GM12878 (cell line): ENCODE results near the gene DNAAF1. TPM values are rescaled to one million over a fixed set of nuclear protein-coding genes. Genes with fewer than 3 reads are reported as not detected.
"Not testable (repeated sequence)": the region's sequence is repeated elsewhere in the genome, so short reads cannot be mapped to it uniquely, and the experiment has no call there.

ENCODE experiments used
- ATAC-seq: fragments of 200-7000 bp; cut with Tn5 transposase; 3 replicates; pipeline ENCODE4 v1.9.1; 2020; ENCODE audit warnings: mild to moderate bottlenecking, moderate library complexity
- BruUV-seq: library from RNA; stranded (reverse); fragments of 400-500 nt; replicated peaks from 2 replicates; lab custom pipeline; 2021; lab: Mats Ljungman, UMichigan
- CTCF ChIA-PET: fragments of 300-600 bp; sonication (Branson Sonifier 250); formaldehyde crosslinking; extraction: SDS; loops from one replicate; lab custom pipeline; 2021; ENCODE audit warnings: inconsistent platforms; lab: Yijun Ruan, JAX
- POLR2A ChIA-PET: fragments of 350-600 bp; formaldehyde crosslinking; extraction: SDS; loops from one replicate; lab custom pipeline; 2021; ENCODE audit warnings: inconsistent platforms; lab: Charles Lee
- RAD21 ChIA-PET: fragments of 300-600 bp; sonication (Branson Sonifier 250); formaldehyde crosslinking; loops from one replicate; lab custom pipeline; 2023; ENCODE audit warnings: antibody characterized with exemption; ENCODE audit not compliant: unreplicated experiment; lab: Charles Lee
- SMC1A ChIA-PET: fragments of 300-600 bp; sonication (Branson Sonifier 250); formaldehyde crosslinking; loops from one replicate; lab custom pipeline; 2023; ENCODE audit not compliant: unreplicated experiment, uncharacterized antibody; lab: Charles Lee
- DNase-seq: peaks from one replicate; pipeline ENCODE4 v3.0.0-alpha.2; 2011; ENCODE audit warnings: low read depth, low spot score
- FAIRE-seq: peaks from 3 replicates; lab custom pipeline; 2011; peaks lifted over from hg19 to GRCh38; lab: Jason Lieb, UNC
- H2AFZ ChIP-seq: 2 replicates; pipeline ENCODE4 v1.6.0; 2011; ENCODE audit warnings: low read depth, low read length, control low read depth; ENCODE audit not compliant: control insufficient read depth
- H3K27ac ChIP-seq: 2 replicates; pipeline ENCODE4 v1.5.1; 2011; ENCODE audit warnings: control low read depth; ENCODE audit not compliant: control insufficient read depth, insufficient read depth
- H3K27me3 ChIP-seq, 2 experiments: replicated peaks in 1 of 2; 2 replicates each; pipeline versions ENCODE4 v1.6.0 to v1.6.1; 2011; ENCODE audit warnings: low read length in 1 of 2; ENCODE audit not compliant: control insufficient read depth in 2 of 2, insufficient read depth in 2 of 2
- H3K36me3 ChIP-seq, 2 experiments: 2 replicates each; pipeline ENCODE4 v1.5.1; 2011; ENCODE audit warnings: low read length in 1 of 2; ENCODE audit not compliant: control insufficient read depth in 2 of 2, insufficient read depth in 2 of 2
- H3K4me1 ChIP-seq: 2 replicates; pipeline ENCODE4 v1.6.1; 2011; ENCODE audit warnings: mild to moderate bottlenecking, low read length, moderate library complexity, mixed read lengths; ENCODE audit not compliant: control insufficient read depth, insufficient read depth
- H3K4me2 ChIP-seq: 2 replicates; pipeline ENCODE4 v1.6.0; 2011; ENCODE audit warnings: control low read depth; ENCODE audit not compliant: control insufficient read depth, insufficient read depth
- H3K4me3 ChIP-seq: fragments of 200-600 bp; sonication (generic); 2 replicates; pipeline ENCODE4 v1.5.1; 2016
- H3K79me2 ChIP-seq: 2 replicates; pipeline ENCODE4 v1.6.0; 2011; ENCODE audit warnings: low read length; ENCODE audit not compliant: control insufficient read depth, insufficient read depth
- H3K9ac ChIP-seq: 2 replicates; pipeline ENCODE4 v1.8.0; 2011; ENCODE audit warnings: low read length, control low read depth, mixed read lengths; ENCODE audit not compliant: control insufficient read depth, insufficient read depth
- H3K9me3 ChIP-seq: replicated peaks from 3 replicates; pipeline ENCODE4 v1.5.1; 2011; ENCODE audit warnings: mild to moderate bottlenecking, low read length; ENCODE audit not compliant: control insufficient read depth, insufficient read depth
- H4K20me1 ChIP-seq: 2 replicates; pipeline ENCODE4 v1.6.0; 2011; ENCODE audit not compliant: control insufficient read depth, insufficient read depth
- FOS ChIP-seq: IDR thresholded peaks from 3 replicates; pipeline ENCODE4 v1.6.1; 2011; ENCODE audit warnings: borderline replicate concordance; ENCODE audit not compliant: insufficient read length; ENCODE audit errors: extremely low read depth
- HCFC1 ChIP-seq: fragments of 150-350 bp; IDR thresholded peaks from 2 replicates; pipeline ENCODE4 v1.6.1; 2014; ENCODE audit warnings: low read length
- WGBS: methylation state at CpG from one replicate; pipeline ENCODE4 v1.1.6; 2016; ENCODE audit warnings: low lambda C conversion rate; ENCODE audit not compliant: insufficient replicate concordance, insufficient coverage; ENCODE audit errors: missing lambda C conversion rate; 5-methylcytosine and 5-hydroxymethylcytosine counted together
- in situ Hi-C: fragments of 300-500 bp; cut with MboI; formaldehyde crosslinking; loops from 9 replicates; pipeline ENCODE4 v1.14.3; 2018; ENCODE audit warnings: mixed read lengths
- intact Hi-C: fragments of 100-400 bp; cut with micrococcal nuclease; formaldehyde crosslinking; loops from one replicate; pipeline ENCODE4 v1.14.2; 2022; ENCODE audit not compliant: unreplicated experiment
- polyA plus RNA-seq, 11 experiments: library from polyadenylated mRNA; depleted of rRNA in 4 of 11; unstranded in 6 of 11; stranded (reverse) in 5 of 11; fragments of >200 nt; fragmentation: Nextera tagmentation in 4 of 11; fragmentation: Illumina TruSeq in 1 of 11; extraction: Ambion mirVana in 4 of 11; extraction: Trizol in 1 of 11; gene quantifications; 1 replicate in 1 of 11; 2 replicates in 10 of 11; pipeline versions ENCODE4 v1.2.1 to v1.2.3, GENCODE V29; 2011 to 2016; ENCODE audit warnings: inconsistent platforms in 2 of 11, missing spikeins in 2 of 11, low read depth in 1 of 11
- total RNA-seq, 4 experiments: library from RNA; depleted of rRNA in 3 of 4; stranded (reverse); fragments of >200 nt in 3 of 4; fragmentation: Illumina TruSeq in 1 of 4; extraction: Trizol in 1 of 4; gene quantifications; 2 replicates each; pipeline versions ENCODE4 v1.2.1 to v1.2.3, GENCODE V29; 2013 to 2021
- TF ChIP-seq, protein P1 (sequence below): fragments of 450-650 bp; IDR thresholded peaks from 2 replicates; pipeline ENCODE4 v1.6.1; 2017; ENCODE audit warnings: mild to moderate bottlenecking, moderate library complexity
- TF ChIP-seq, protein P2 (sequence below): fragments of 450-650 bp; IDR thresholded peaks from 2 replicates; pipeline ENCODE4 v1.6.1; 2017; ENCODE audit warnings: borderline replicate concordance

The DNAAF1 gene
- total and polyA plus RNA-seq, 10 of the 15 experiments (the other 5 are each of a cell fraction or from before 2014, with no cell fraction given): 0.02 to 0.76 (median 0.08) TPM; not detected in 6

DNA sequence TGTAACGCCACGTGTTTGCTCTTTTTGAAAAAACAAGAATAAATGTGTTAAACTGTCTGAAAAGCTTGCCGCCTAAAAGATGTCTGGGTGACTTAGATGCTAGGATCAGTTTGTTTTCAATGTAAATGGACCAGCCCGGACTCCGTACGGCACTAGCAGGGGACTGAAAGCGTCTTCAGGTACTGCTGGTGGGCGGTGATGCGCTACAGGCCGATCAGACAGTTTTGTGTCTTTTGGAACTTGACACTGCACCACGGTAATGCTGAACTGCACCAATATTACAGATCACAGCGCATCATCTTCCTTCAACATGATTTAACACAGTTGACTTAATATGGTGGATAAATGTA lies 27.6 kb upstream of the DNAAF1 start (continued):
- TF ChIP-seq, protein P1, sequence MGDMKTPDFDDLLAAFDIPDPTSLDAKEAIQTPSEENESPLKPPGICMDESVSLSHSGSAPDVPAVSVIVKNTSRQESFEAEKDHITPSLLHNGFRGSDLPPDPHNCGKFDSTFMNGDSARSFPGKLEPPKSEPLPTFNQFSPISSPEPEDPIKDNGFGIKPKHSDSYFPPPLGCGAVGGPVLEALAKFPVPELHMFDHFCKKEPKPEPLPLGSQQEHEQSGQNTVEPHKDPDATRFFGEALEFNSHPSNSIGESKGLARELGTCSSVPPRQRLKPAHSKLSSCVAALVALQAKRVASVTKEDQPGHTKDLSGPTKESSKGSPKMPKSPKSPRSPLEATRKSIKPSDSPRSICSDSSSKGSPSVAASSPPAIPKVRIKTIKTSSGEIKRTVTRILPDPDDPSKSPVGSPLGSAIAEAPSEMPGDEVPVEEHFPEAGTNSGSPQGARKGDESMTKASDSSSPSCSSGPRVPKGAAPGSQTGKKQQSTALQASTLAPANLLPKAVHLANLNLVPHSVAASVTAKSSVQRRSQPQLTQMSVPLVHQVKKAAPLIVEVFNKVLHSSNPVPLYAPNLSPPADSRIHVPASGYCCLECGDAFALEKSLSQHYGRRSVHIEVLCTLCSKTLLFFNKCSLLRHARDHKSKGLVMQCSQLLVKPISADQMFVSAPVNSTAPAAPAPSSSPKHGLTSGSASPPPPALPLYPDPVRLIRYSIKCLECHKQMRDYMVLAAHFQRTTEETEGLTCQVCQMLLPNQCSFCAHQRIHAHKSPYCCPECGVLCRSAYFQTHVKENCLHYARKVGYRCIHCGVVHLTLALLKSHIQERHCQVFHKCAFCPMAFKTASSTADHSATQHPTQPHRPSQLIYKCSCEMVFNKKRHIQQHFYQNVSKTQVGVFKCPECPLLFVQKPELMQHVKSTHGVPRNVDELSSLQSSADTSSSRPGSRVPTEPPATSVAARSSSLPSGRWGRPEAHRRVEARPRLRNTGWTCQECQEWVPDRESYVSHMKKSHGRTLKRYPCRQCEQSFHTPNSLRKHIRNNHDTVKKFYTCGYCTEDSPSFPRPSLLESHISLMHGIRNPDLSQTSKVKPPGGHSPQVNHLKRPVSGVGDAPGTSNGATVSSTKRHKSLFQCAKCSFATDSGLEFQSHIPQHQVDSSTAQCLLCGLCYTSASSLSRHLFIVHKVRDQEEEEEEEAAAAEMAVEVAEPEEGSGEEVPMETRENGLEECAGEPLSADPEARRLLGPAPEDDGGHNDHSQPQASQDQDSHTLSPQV: no peak
- TF ChIP-seq FOS (no peak), HCFC1 (no peak)
- TF ChIP-seq, protein P2, sequence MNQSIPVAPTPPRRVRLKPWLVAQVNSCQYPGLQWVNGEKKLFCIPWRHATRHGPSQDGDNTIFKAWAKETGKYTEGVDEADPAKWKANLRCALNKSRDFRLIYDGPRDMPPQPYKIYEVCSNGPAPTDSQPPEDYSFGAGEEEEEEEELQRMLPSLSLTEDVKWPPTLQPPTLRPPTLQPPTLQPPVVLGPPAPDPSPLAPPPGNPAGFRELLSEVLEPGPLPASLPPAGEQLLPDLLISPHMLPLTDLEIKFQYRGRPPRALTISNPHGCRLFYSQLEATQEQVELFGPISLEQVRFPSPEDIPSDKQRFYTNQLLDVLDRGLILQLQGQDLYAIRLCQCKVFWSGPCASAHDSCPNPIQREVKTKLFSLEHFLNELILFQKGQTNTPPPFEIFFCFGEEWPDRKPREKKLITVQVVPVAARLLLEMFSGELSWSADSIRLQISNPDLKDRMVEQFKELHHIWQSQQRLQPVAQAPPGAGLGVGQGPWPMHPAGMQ: no peak

DNA sequence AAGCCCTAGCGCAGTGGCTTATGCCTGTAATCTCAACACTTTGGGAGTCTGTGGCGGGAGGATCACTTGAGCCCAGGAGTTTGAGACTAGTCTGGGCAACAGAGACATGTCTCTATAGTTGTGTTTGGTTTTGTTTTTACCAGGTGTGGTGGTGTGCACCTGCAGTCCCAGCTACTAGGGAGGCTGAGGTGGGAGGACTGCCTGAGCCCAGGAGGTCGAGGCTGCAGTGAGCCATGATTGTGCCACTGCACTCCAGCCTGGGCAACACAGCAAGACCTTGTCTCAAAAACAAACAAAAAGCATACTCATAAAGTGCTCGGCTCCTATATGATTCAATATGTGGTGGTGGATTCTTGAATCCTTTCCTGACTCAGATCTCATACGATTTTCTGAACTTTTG lies 26.8 kb upstream of the DNAAF1 start:
- H3K36me3 ChIP-seq, ATAC-seq, BruUV-seq, FAIRE-seq, H2AFZ ChIP-seq, H3K27me3 ChIP-seq, H3K4me1 ChIP-seq, intact Hi-C loops, H3K9ac ChIP-seq, DNase-seq, H3K27ac ChIP-seq, POLR2A ChIA-PET, H3K4me2 ChIP-seq, RAD21 ChIA-PET, in situ Hi-C loops, H3K4me3 ChIP-seq, H4K20me1 ChIP-seq, H3K9me3 ChIP-seq: not testable (repeated sequence)
- H3K79me2 ChIP-seq: peaks cover 34% of the 10 kb centered on the region
- ChIA-PET CTCF (interaction anchor here (1.6 to 3.9 kb wide), 2 partner anchors 14 to 68 kb away, joined by 5 to 23 read pairs; partner anchors contain the start of gene TAF1C), SMC1A (interaction anchor here (1.1 kb wide), 1 partner anchor 68 kb away, joined by 3 read pairs; the partner anchor contains the start of gene TAF1C)
- WGBS: 98% methylated on average over 5 of the region's 5 CpGs
